Measurements from ENCODE around the gene ILDR2. TPM values are rescaled to one million over a fixed set of nuclear protein-coding genes. Genes with fewer than 3 reads are reported as not detected.

Gene ILDR2
- total and polyA plus RNA-seq, 5 donors from 2014 or later = 0.29 to 0.67 TPM; not detected in 3

DNA sequence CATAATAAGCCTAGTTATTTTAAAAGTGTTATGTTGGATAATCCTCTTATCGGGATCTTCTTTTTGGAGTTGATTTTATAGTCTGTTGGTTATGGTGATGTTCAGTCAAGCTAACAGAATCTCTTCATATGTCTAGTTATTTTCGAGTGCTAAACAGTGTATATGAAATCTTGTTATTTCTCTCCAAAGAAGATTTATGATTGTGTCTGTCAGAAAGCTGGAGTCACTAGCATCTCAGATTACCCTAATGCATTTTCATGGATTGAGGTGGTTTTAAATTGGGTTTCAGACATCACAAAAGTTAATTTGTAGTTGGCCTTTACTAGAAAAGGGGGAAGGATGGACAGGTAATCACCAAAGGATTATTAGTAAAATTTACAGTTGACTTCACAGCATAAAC lies 27.0 kb upstream of the ILDR2 start:
- H3K9me3 ChIP-seq (ENCODE audit: control insufficient read depth in 2 of 2, low read length in 2 of 2) = no peaks in the 10 kb centered on the region
- H3K4me1 ChIP-seq (ENCODE audit: control insufficient read depth, insufficient read depth, low read length, poor library complexity, severe bottlenecking) = no peaks in the 10 kb centered on the region
- no peak overlapping the region for H3K4me3 ChIP-seq (ENCODE audit: low read depth, low read length)
- H3K4me3 Mint-ChIP-seq = no peak overlapping the region
- H3K36me3 Mint-ChIP-seq = no peaks in the 10 kb centered on the region
- H3K27ac ChIP-seq (ENCODE audit: insufficient read depth, low read length, poor library complexity, severe bottlenecking) = no peak overlapping the region
- H3K9me3 Mint-ChIP-seq = peaks cover 0 to 16% (median 4%) of the 10 kb centered on the region in 7 donors
- H3K27me3 ChIP-seq (ENCODE audit: control insufficient read depth, insufficient read depth, low read length) = peaks cover 10% of the 10 kb centered on the region
- ATAC-seq (ENCODE audit: low read depth in 2 of 2) (no peak), DNase-seq (no peak)
- no peaks in the 10 kb centered on the region for H3K4me1 Mint-ChIP-seq
- H3K36me3 ChIP-seq (ENCODE audit: control insufficient read depth, insufficient read depth, low read length) = no peaks in the 10 kb centered on the region
- H3K27ac Mint-ChIP-seq = no peak overlapping the region
- H3K27me3 Mint-ChIP-seq = peaks cover 31% of the 10 kb centered on the region

DNA sequence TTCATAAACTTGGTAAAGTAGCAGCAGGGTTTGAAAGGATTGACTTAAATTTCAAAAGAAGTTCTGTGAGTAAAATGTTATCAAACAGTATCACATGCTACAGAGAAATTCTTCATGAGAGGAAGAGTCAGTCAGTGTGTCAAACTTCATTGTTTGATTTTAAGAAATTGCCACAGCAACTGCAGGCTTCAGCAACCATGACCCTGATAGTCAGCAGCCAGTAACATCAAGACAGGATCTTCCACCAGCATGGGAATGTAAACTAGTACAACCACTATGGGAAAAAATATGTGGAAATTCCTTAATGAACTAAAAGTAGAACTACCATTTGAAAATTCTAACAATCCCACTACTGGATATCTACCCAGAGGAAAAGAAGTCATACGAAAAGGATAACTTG lies 25.2 kb upstream of the ILDR2 start:
- peaks cover 0 to 16% (median 4%) of the 10 kb centered on the region in 7 donors for H3K9me3 Mint-ChIP-seq
- H3K27me3 ChIP-seq (ENCODE audit: control insufficient read depth, insufficient read depth, low read length) = peaks cover 9% of the 10 kb centered on the region
- H3K4me3 ChIP-seq (ENCODE audit: low read depth, low read length) = no peak overlapping the region
- no peaks in the 10 kb centered on the region for H3K36me3 ChIP-seq (ENCODE audit: control insufficient read depth, insufficient read depth, low read length)
- H3K36me3 Mint-ChIP-seq = no peaks in the 10 kb centered on the region
- no peaks in the 10 kb centered on the region for H3K9me3 ChIP-seq (ENCODE audit: control insufficient read depth in 2 of 2, low read length in 2 of 2)
- DNase-seq = no peak
- H3K4me1 ChIP-seq (ENCODE audit: control insufficient read depth, insufficient read depth, low read length, poor library complexity, severe bottlenecking) = no peaks in the 10 kb centered on the region
- no peak overlapping the region for H3K27ac ChIP-seq (ENCODE audit: insufficient read depth, low read length, poor library complexity, severe bottlenecking)
- no peak overlapping the region for H3K4me3 Mint-ChIP-seq
- no peaks in the 10 kb centered on the region for H3K4me1 Mint-ChIP-seq
- peaks cover 34% of the 10 kb centered on the region for H3K27me3 Mint-ChIP-seq
- no peak for ATAC-seq (ENCODE audit: low read depth in 2 of 2)
- no peak overlapping the region for H3K27ac Mint-ChIP-seq

GRCh38 chr1:166999500-167000055 lies 24.2 kb upstream of the ILDR2 start:
- no peak overlapping the region for H3K27ac Mint-ChIP-seq
- no peaks in the 10 kb centered on the region for H3K9me3 ChIP-seq (ENCODE audit: control insufficient read depth in 2 of 2, low read length in 2 of 2)
- H3K4me1 ChIP-seq (ENCODE audit: control insufficient read depth, insufficient read depth, low read length, poor library complexity, severe bottlenecking) = no peaks in the 10 kb centered on the region
- peaks cover 43% of the 10 kb centered on the region for H3K27me3 Mint-ChIP-seq
- no peaks in the 10 kb centered on the region for H3K36me3 Mint-ChIP-seq
- H3K4me1 Mint-ChIP-seq = no peaks in the 10 kb centered on the region
- DNase-seq = peak in 1 of 3 donors; percentile 43
- no peak overlapping the region for H3K4me3 ChIP-seq (ENCODE audit: low read depth, low read length)
- no peak for ATAC-seq (ENCODE audit: low read depth in 2 of 2)
- H3K27me3 ChIP-seq (ENCODE audit: control insufficient read depth, insufficient read depth, low read length) = peaks cover 9% of the 10 kb centered on the region
- H3K9me3 Mint-ChIP-seq = peaks cover 0 to 16% (median 4%) of the 10 kb centered on the region in 7 donors
- no peak overlapping the region for H3K27ac ChIP-seq (ENCODE audit: insufficient read depth, low read length, poor library complexity, severe bottlenecking)
- no peak overlapping the region for H3K4me3 Mint-ChIP-seq
- H3K36me3 ChIP-seq (ENCODE audit: control insufficient read depth, insufficient read depth, low read length) = no peaks in the 10 kb centered on the region

DNA sequence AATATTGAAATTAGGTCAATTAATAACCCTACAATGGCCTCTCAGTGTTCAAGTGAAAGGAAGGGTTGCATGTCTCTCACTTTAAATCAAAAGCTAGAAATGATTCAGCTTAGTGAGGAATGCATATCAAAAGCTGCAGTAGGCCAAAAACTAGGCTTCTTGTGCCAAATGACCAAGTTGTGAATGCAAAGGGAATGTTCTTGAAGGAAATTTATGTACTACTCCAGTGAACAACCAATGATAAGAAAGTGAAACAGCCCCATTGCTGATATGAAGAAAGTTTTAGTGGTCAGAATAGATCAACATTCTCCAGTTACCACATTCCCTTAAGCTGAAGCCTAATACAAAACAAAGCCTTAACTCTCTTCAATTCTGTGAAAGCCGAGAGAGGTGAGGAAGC lies 23.7 kb upstream of the ILDR2 start:
- DNase-seq (no peak), ATAC-seq (ENCODE audit: low read depth in 2 of 2) (no peak)
- Mint-ChIP-seq H3K36me3 (no peaks in the 10 kb centered on the region), H3K4me3 (no peak overlapping the region), H3K27me3 (peaks cover 44% of the 10 kb centered on the region), H3K4me1 (no peaks in the 10 kb centered on the region), H3K9me3 (peaks cover 0 to 16% (median 4%) of the 10 kb centered on the region in 7 donors), H3K27ac (no peak overlapping the region)
- Histone ChIP-seq H3K9me3 (ENCODE audit: control insufficient read depth in 2 of 2, low read length in 2 of 2) (no peaks in the 10 kb centered on the region), H3K27ac (ENCODE audit: insufficient read depth, low read length, poor library complexity, severe bottlenecking) (no peak overlapping the region), H3K36me3 (ENCODE audit: control insufficient read depth, insufficient read depth, low read length) (no peaks in the 10 kb centered on the region), H3K4me3 (ENCODE audit: low read depth, low read length) (no peak overlapping the region), H3K4me1 (ENCODE audit: control insufficient read depth, insufficient read depth, low read length, poor library complexity, severe bottlenecking) (no peaks in the 10 kb centered on the region), H3K27me3 (ENCODE audit: control insufficient read depth, insufficient read depth, low read length) (peaks cover 8% of the 10 kb centered on the region)

GRCh38 chr1:166988974-166989515 lies 13.7 kb upstream of the ILDR2 start, which contains the start of gene MAEL:
MAEL (plus strand) TSS chr1:166989280; CDS start chr1:166989353, 73 bp downstream.
- Mint-ChIP-seq H3K27ac (no peak within 1 kb of the TSS), H3K4me1 (no peaks in the 10 kb centered on the region), H3K27me3 (peaks cover 15% of the 10 kb centered on the region), H3K4me3 (no peak within 1 kb of the TSS), H3K36me3 (no peaks in the 10 kb centered on the region), H3K9me3 (peaks cover 0 to 3% (median 0%) of the 10 kb centered on the region in 7 donors)
- H3K4me3 ChIP-seq (ENCODE audit: low read depth, low read length) = no peak within 1 kb of the TSS
- H3K4me1 ChIP-seq (ENCODE audit: control insufficient read depth, insufficient read depth, low read length, poor library complexity, severe bottlenecking) = no peaks in the 10 kb centered on the region
- no peak within 1 kb of the TSS for H3K27ac ChIP-seq (ENCODE audit: insufficient read depth, low read length, poor library complexity, severe bottlenecking)
- DNase-seq = no peak
- no peaks in the 10 kb centered on the region for H3K36me3 ChIP-seq (ENCODE audit: control insufficient read depth, insufficient read depth, low read length)
- peaks cover 7% of the 10 kb centered on the region for H3K27me3 ChIP-seq (ENCODE audit: control insufficient read depth, insufficient read depth, low read length)
- no peaks in the 10 kb centered on the region for H3K9me3 ChIP-seq (ENCODE audit: control insufficient read depth in 2 of 2, low read length in 2 of 2)
- no peak for ATAC-seq (ENCODE audit: low read depth in 2 of 2)

DNA sequence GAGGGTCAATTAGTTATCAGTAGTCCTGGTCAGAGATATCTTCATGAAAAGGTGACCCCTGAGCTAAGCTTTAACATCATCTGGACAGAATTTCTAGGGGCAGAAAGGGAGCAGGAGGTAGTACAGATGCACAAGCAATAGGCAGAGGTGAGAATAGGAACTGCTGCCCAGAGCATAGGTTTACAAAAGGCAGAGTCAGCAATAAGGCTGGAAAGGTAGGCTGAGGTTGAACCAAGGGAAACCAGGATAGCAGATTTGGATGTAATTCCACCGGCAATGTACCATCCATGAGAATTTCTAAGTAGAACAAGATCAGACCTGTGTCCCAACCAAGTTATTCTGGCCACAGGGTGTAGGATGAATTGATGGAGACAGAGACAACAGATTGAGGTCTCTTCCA lies 6.2 kb upstream of the ILDR2 start:
- ATAC-seq (ENCODE audit: low read depth in 2 of 2) (no peak), DNase-seq (no peak)
- Mint-ChIP-seq H3K36me3 (no peaks in the 10 kb centered on the region), H3K9me3 (no peaks in the 10 kb centered on the region), H3K4me1 (no peaks in the 10 kb centered on the region), H3K4me3 (no peak overlapping the region), H3K27ac (no peak overlapping the region), H3K27me3 (peaks cover 36% of the 10 kb centered on the region)
- no peak overlapping the region for H3K4me3 ChIP-seq (ENCODE audit: low read depth, low read length)
- H3K9me3 ChIP-seq (ENCODE audit: control insufficient read depth in 2 of 2, low read length in 2 of 2) = no peaks in the 10 kb centered on the region
- H3K27me3 ChIP-seq (ENCODE audit: control insufficient read depth, insufficient read depth, low read length) = peaks cover 28% of the 10 kb centered on the region
- H3K27ac ChIP-seq (ENCODE audit: insufficient read depth, low read length, poor library complexity, severe bottlenecking) = no peak overlapping the region
- H3K36me3 ChIP-seq (ENCODE audit: control insufficient read depth, insufficient read depth, low read length) = no peaks in the 10 kb centered on the region
- H3K4me1 ChIP-seq (ENCODE audit: control insufficient read depth, insufficient read depth, low read length, poor library complexity, severe bottlenecking) = no peaks in the 10 kb centered on the region

- Mint-ChIP-seq H3K36me3 (no peaks in the 10 kb centered on the region), H3K27ac (no peak overlapping the region), H3K27me3 (peaks cover 41% of the 10 kb centered on the region), H3K4me3 (no peak overlapping the region), H3K9me3 (no peaks in the 10 kb centered on the region), H3K4me1 (peaks cover 0 to 2% (median 0%) of the 10 kb centered on the region in 4 donors)
- Histone ChIP-seq H3K4me3 (ENCODE audit: low read depth, low read length) (no peak overlapping the region), H3K4me1 (ENCODE audit: control insufficient read depth, insufficient read depth, low read length, poor library complexity, severe bottlenecking) (peaks cover 3% of the 10 kb centered on the region), H3K9me3 (ENCODE audit: control insufficient read depth in 2 of 2, low read length in 2 of 2) (no peaks in the 10 kb centered on the region), H3K27me3 (ENCODE audit: control insufficient read depth, insufficient read depth, low read length) (peaks cover 25% of the 10 kb centered on the region), H3K36me3 (ENCODE audit: control insufficient read depth, insufficient read depth, low read length) (no peaks in the 10 kb centered on the region), H3K27ac (ENCODE audit: insufficient read depth, low read length, poor library complexity, severe bottlenecking) (no peak overlapping the region)
- ATAC-seq (ENCODE audit: low read depth in 2 of 2) (no peak), DNase-seq (no peak)
These were observed 5.5 kb upstream of the ILDR2 start for GRCh38 chr1:166980818-166981217.

- peaks cover 0 to 3% (median 0%) of the 10 kb centered on the region in 4 donors for H3K4me1 Mint-ChIP-seq
- no peak overlapping the region for H3K4me3 Mint-ChIP-seq
- Histone ChIP-seq H3K4me1 (ENCODE audit: control insufficient read depth, insufficient read depth, low read length, poor library complexity, severe bottlenecking) (peaks cover 6% of the 10 kb centered on the region), H3K27ac (ENCODE audit: insufficient read depth, low read length, poor library complexity, severe bottlenecking) (no peak overlapping the region), H3K36me3 (ENCODE audit: control insufficient read depth, insufficient read depth, low read length) (no peaks in the 10 kb centered on the region), H3K4me3 (ENCODE audit: low read depth, low read length) (no peak overlapping the region), H3K9me3 (ENCODE audit: control insufficient read depth in 2 of 2, low read length in 2 of 2) (no peaks in the 10 kb centered on the region), H3K27me3 (ENCODE audit: control insufficient read depth, insufficient read depth, low read length) (peaks cover 25% of the 10 kb centered on the region)
- DNase-seq (no peak), ATAC-seq (ENCODE audit: low read depth in 2 of 2) (no peak)
- no peaks in the 10 kb centered on the region for H3K9me3 Mint-ChIP-seq
- no peaks in the 10 kb centered on the region for H3K36me3 Mint-ChIP-seq
- H3K27ac Mint-ChIP-seq = no peak overlapping the region
- H3K27me3 Mint-ChIP-seq = peaks cover 38% of the 10 kb centered on the region
These were observed 5.0 kb upstream of the ILDR2 start for GRCh38 chr1:166980383-166980782.
